ENCODE data around the gene ZNF544. TPM values are rescaled to one million over a fixed set of nuclear protein-coding genes. Genes with fewer than 3 reads are reported as not detected.

The ZNF544 gene
- polyA plus RNA-seq, 4 donors, result 11.9 to 31.9 (median 17.8) TPM

GRCh38 chr19:58278541-58279041 is 49.9 kb downstream of the ZNF544 start, which contains the start of gene ZNF8:
ZNF8 (plus strand) TSS chr19:58278955; CDS start chr19:58279082, 127 bp downstream.
- peaks cover 0 to 33% (median 2%) of the 10 kb centered on the region in 3 donors for H3K36me3 ChIP-seq (ENCODE audit: control insufficient read depth in 3 of 3, insufficient read depth in 2 of 3, low read depth in 1 of 3, low read length in 3 of 3)
- peaks cover 0 to 33% of the 10 kb centered on the region in 2 donors for H3K9me3 ChIP-seq (ENCODE audit: control insufficient read depth in 2 of 2, insufficient read depth in 1 of 2, low read depth in 1 of 2, low read length in 1 of 2)
- peaks cover 0 to 9% (median 0%) of the 10 kb centered on the region in 3 donors for H3K4me1 ChIP-seq (ENCODE audit: control insufficient read depth in 3 of 3, insufficient read depth in 2 of 3, low read depth in 1 of 3, low read length in 2 of 3)
- no peaks in the 10 kb centered on the region for H3K27me3 ChIP-seq (ENCODE audit: control insufficient read depth in 3 of 3, insufficient read depth in 3 of 3, low read length in 3 of 3)
- WGBS, 3 donors, result 0 to 1% (median 0%) methylated on average over 42 of the region's 42 CpGs
- no peak for FAIRE-seq
- H3K4me3 ChIP-seq (ENCODE audit: low read depth in 1 of 3, low read length in 3 of 3), result peak within 1 kb of the TSS; percentile 87 to 100 (median 92)
- H3K27ac ChIP-seq (ENCODE audit: low read depth in 1 of 3, low read length in 2 of 3), result peak within 1 kb of the TSS; percentile 71 to 92 (median 90)
- DNase-seq, result peak; percentile 98 to 99

DNA sequence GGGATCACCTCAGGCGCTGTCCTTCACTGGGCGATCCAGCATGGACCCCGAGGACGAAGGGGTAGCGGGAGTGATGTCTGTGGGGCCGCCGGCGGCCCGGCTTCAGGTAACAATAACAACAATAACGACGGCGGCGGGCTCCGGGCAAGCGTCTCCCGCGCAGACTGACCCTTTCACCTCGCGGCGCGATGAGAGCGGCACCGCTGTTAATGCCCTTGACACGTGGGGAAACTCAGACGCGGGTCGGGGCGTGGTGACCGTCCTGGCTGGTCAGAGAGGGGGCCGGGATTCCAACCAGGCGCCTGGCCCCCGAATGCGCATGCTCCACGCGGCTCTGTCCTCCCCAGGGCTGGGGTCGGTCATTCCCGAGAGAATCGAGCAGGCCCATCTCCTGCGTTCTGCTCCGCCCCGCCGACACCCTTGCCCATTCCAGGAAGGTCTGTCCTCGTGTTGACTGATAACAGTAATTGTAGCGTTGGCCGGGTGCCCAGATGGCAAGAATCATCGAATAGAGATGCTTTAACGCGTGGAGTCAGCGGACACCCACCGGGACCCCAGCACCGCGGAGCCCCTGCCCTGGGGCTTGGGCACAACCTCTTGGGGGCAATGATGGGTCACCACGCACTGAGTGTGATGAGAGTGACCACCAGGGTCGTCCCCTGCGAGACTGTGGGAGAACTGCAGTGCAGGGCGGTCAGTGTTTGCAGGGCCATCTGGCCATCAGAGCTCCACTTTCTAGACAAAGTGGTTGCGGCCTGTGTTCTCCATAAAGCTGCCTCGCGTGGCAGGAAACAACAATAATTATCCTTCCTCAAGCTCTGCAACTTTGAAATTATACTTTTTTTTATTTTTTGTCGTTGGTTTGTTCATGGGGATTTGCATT is 50.6 kb downstream of the ZNF544 start:
- Histone ChIP-seq H3K4me3 (ENCODE audit: low read depth in 1 of 3, low read length in 3 of 3) (peak overlapping the region; percentile 87 to 100 (median 92)), H3K27ac (ENCODE audit: low read depth in 1 of 3, low read length in 2 of 3) (peak overlapping the region; percentile 71 to 92 (median 90)), H3K36me3 (ENCODE audit: control insufficient read depth in 3 of 3, insufficient read depth in 2 of 3, low read depth in 1 of 3, low read length in 3 of 3) (peaks cover 0 to 33% (median 2%) of the 10 kb centered on the region in 3 donors), H3K4me1 (ENCODE audit: control insufficient read depth in 3 of 3, insufficient read depth in 2 of 3, low read depth in 1 of 3, low read length in 2 of 3) (peaks cover 0 to 9% (median 0%) of the 10 kb centered on the region in 3 donors), H3K27me3 (ENCODE audit: control insufficient read depth in 3 of 3, insufficient read depth in 3 of 3, low read length in 3 of 3) (no peaks in the 10 kb centered on the region), H3K9me3 (ENCODE audit: control insufficient read depth in 2 of 2, insufficient read depth in 1 of 2, low read depth in 1 of 2, low read length in 1 of 2) (peaks cover 0 to 28% of the 10 kb centered on the region in 2 donors)
- DNase-seq (peak; percentile 75 to 82), FAIRE-seq (no peak)
- 4 to 10% (median 9%) methylated on average over 52 to 60 of the region's 60 CpGs for WGBS, 3 donors

- Histone ChIP-seq H3K4me3 (ENCODE audit: low read depth in 1 of 3, low read length in 3 of 3) (peak overlapping the region in 1 of 3 donors; percentile 100), H3K36me3 (ENCODE audit: control insufficient read depth in 3 of 3, insufficient read depth in 2 of 3, low read depth in 1 of 3, low read length in 3 of 3) (peaks cover under 1 to 38% (median 2%) of the 10 kb centered on the region in 3 donors), H3K9me3 (ENCODE audit: control insufficient read depth in 2 of 2, insufficient read depth in 1 of 2, low read depth in 1 of 2, low read length in 1 of 2) (peaks cover 0 to 27% of the 10 kb centered on the region in 2 donors), H3K4me1 (ENCODE audit: control insufficient read depth in 3 of 3, insufficient read depth in 2 of 3, low read depth in 1 of 3, low read length in 2 of 3) (peaks cover 0 to 9% (median 0%) of the 10 kb centered on the region in 3 donors), H3K27me3 (ENCODE audit: control insufficient read depth in 3 of 3, insufficient read depth in 3 of 3, low read length in 3 of 3) (no peaks in the 10 kb centered on the region), H3K27ac (ENCODE audit: low read depth in 1 of 3, low read length in 2 of 3) (no peak overlapping the region)
- 80 to 91% (median 90%) methylated on average over 4 of the region's 4 CpGs for WGBS, 3 donors
- FAIRE-seq (no peak), DNase-seq (no peak)
Measured at GRCh38 chr19:58279925-58280316, 51.2 kb downstream of the ZNF544 start.

- Histone ChIP-seq H3K4me3 (ENCODE audit: low read depth in 1 of 3, low read length in 3 of 3) (no peak overlapping the region), H3K4me1 (ENCODE audit: control insufficient read depth in 3 of 3, insufficient read depth in 2 of 3, low read depth in 1 of 3, low read length in 2 of 3) (peaks cover 0 to 9% (median 0%) of the 10 kb centered on the region in 3 donors), H3K27ac (ENCODE audit: low read depth in 1 of 3, low read length in 2 of 3) (no peak overlapping the region), H3K27me3 (ENCODE audit: control insufficient read depth in 3 of 3, insufficient read depth in 3 of 3, low read length in 3 of 3) (no peaks in the 10 kb centered on the region), H3K36me3 (ENCODE audit: control insufficient read depth in 3 of 3, insufficient read depth in 2 of 3, low read depth in 1 of 3, low read length in 3 of 3) (peaks cover 28 to 63% (median 29%) of the 10 kb centered on the region in 3 donors), H3K9me3 (ENCODE audit: control insufficient read depth in 2 of 2, insufficient read depth in 1 of 2, low read depth in 1 of 2, low read length in 1 of 2) (peaks cover 0 to 12% of the 10 kb centered on the region in 2 donors)
- 94 to 95% (median 95%) methylated on average over 7 of the region's 7 CpGs for WGBS, 3 donors
- no peak for FAIRE-seq
- no peak for DNase-seq
Measured at GRCh38 chr19:58284199-58284598, 55.5 kb downstream of the ZNF544 start.

DNA sequence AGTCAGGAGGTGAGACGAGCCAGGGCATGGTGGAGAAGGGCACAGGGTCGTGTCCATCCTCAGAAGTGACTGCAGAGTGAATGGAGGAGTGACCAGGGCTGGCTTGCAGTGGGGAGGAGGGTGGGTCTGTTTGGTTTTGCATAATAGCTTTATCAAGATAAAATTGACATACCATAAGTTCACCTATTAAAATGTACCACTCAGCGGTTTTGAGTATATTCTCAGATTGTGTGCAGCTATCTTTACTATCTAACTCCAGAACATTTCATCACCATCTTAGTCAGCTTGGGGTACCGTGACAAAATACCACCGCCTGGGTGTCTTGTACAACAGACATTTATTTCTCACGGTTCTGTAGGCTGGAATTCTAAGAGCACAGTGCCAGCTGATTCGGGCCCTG is 63.2 kb downstream of the ZNF544 start:
- Histone ChIP-seq H3K4me3 (ENCODE audit: low read depth in 1 of 3, low read length in 3 of 3) (no peak overlapping the region), H3K4me1 (ENCODE audit: control insufficient read depth in 3 of 3, insufficient read depth in 2 of 3, low read depth in 1 of 3, low read length in 2 of 3) (no peaks in the 10 kb centered on the region), H3K27ac (ENCODE audit: low read depth in 1 of 3, low read length in 2 of 3) (no peak overlapping the region), H3K9me3 (ENCODE audit: control insufficient read depth in 2 of 2, insufficient read depth in 1 of 2, low read depth in 1 of 2, low read length in 1 of 2) (peaks cover 5 to 72% of the 10 kb centered on the region in 2 donors), H3K36me3 (ENCODE audit: control insufficient read depth in 3 of 3, insufficient read depth in 2 of 3, low read depth in 1 of 3, low read length in 3 of 3) (peaks cover 29 to 83% (median 39%) of the 10 kb centered on the region in 3 donors), H3K27me3 (ENCODE audit: control insufficient read depth in 3 of 3, insufficient read depth in 3 of 3, low read length in 3 of 3) (no peaks in the 10 kb centered on the region)
- DNase-seq (no peak), FAIRE-seq (no peak)
- WGBS, 3 donors, result 95 to 99% (median 97%) methylated on average over 7 of the region's 7 CpGs

GRCh38 chr19:58294743-58295374 is 66.1 kb downstream of the ZNF544 start:
- no peak for FAIRE-seq
- H3K27me3 ChIP-seq (ENCODE audit: control insufficient read depth in 3 of 3, insufficient read depth in 3 of 3, low read length in 3 of 3), result no peaks in the 10 kb centered on the region
- H3K9me3 ChIP-seq (ENCODE audit: control insufficient read depth in 2 of 2, insufficient read depth in 1 of 2, low read depth in 1 of 2, low read length in 1 of 2), result peaks cover 5 to 65% of the 10 kb centered on the region in 2 donors
- no peak overlapping the region for H3K27ac ChIP-seq (ENCODE audit: low read depth in 1 of 3, low read length in 2 of 3)
- H3K4me1 ChIP-seq (ENCODE audit: control insufficient read depth in 3 of 3, insufficient read depth in 2 of 3, low read depth in 1 of 3, low read length in 2 of 3), result no peaks in the 10 kb centered on the region
- no peak overlapping the region for H3K4me3 ChIP-seq (ENCODE audit: low read depth in 1 of 3, low read length in 3 of 3)
- no peak for DNase-seq
- peaks cover 15 to 65% (median 29%) of the 10 kb centered on the region in 3 donors for H3K36me3 ChIP-seq (ENCODE audit: control insufficient read depth in 3 of 3, insufficient read depth in 2 of 3, low read depth in 1 of 3, low read length in 3 of 3)
- 98 to 99% (median 99%) methylated on average over 22 of the region's 22 CpGs for WGBS, 3 donors

DNA sequence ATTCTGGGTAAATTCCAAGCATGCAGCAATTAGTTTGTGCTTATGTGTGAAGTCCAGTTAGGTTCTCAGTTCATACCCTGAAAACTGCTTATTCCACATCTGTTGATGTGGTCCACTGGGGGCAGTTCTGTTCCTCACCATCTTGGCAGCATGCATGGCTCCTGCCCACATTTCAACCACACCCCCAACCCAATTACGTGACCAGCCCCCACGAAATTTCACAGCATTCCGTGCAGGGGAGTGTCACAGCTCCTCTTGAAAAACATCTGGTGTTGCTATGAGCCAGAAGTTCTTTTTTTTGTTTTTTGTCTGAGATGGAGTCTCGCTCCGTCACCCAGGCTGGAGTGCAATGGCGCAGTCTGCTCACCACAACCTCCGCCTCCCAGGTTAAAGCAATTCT is 67.4 kb downstream of the ZNF544 start:
- Histone ChIP-seq H3K4me1 (ENCODE audit: control insufficient read depth in 3 of 3, insufficient read depth in 2 of 3, low read depth in 1 of 3, low read length in 2 of 3) (no peaks in the 10 kb centered on the region), H3K27me3 (ENCODE audit: control insufficient read depth in 3 of 3, insufficient read depth in 3 of 3, low read length in 3 of 3) (no peaks in the 10 kb centered on the region), H3K36me3 (ENCODE audit: control insufficient read depth in 3 of 3, insufficient read depth in 2 of 3, low read depth in 1 of 3, low read length in 3 of 3) (peaks cover 20 to 67% (median 27%) of the 10 kb centered on the region in 3 donors), H3K9me3 (ENCODE audit: control insufficient read depth in 2 of 2, insufficient read depth in 1 of 2, low read depth in 1 of 2, low read length in 1 of 2) (peaks cover 5 to 56% of the 10 kb centered on the region in 2 donors), H3K27ac (ENCODE audit: low read depth in 1 of 3, low read length in 2 of 3) (no peak overlapping the region), H3K4me3 (ENCODE audit: low read depth in 1 of 3, low read length in 3 of 3) (no peak overlapping the region)
- 91 to 97% (median 93%) methylated on average over 7 of the region's 7 CpGs for WGBS, 3 donors
- FAIRE-seq, result no peak
- no peak for DNase-seq

GRCh38 chr19:58300620-58301019 is 71.9 kb downstream of the ZNF544 start:
- Histone ChIP-seq H3K36me3 (ENCODE audit: control insufficient read depth in 3 of 3, insufficient read depth in 2 of 3, low read depth in 1 of 3, low read length in 3 of 3) (peaks cover 0 to 33% (median 5%) of the 10 kb centered on the region in 3 donors), H3K9me3 (ENCODE audit: control insufficient read depth in 2 of 2, insufficient read depth in 1 of 2, low read depth in 1 of 2, low read length in 1 of 2) (peaks cover 2 to 14% of the 10 kb centered on the region in 2 donors), H3K4me1 (ENCODE audit: control insufficient read depth in 3 of 3, insufficient read depth in 2 of 3, low read depth in 1 of 3, low read length in 2 of 3) (peaks cover 0 to 5% (median 0%) of the 10 kb centered on the region in 3 donors), H3K4me3 (ENCODE audit: low read depth in 1 of 3, low read length in 3 of 3) (no peak overlapping the region), H3K27ac (ENCODE audit: low read depth in 1 of 3, low read length in 2 of 3) (no peak overlapping the region), H3K27me3 (ENCODE audit: control insufficient read depth in 3 of 3, insufficient read depth in 3 of 3, low read length in 3 of 3) (no peaks in the 10 kb centered on the region)
- FAIRE-seq (no peak), DNase-seq (no peak)
- 95 to 96% (median 96%) methylated on average over 7 of the region's 7 CpGs for WGBS, 3 donors
